OCI-LY1 (cell line): ENCODE data around the gene ST8SIA6.

Experiments
- H2AFZ ChIP-seq: fragments of 200-600 bp; sonication (generic), shearing (Covaris generic); 2 replicates; pipeline ENCODE4 v1.6.0; 2014; ENCODE audit warnings: antibody characterized with exemption, mild to moderate bottlenecking, low read length
- H3F3A ChIP-seq: fragments of 200-600 bp; sonication (generic), shearing (Covaris generic); 2 replicates; pipeline ENCODE4 v1.6.0; 2014; ENCODE audit warnings: mild to moderate bottlenecking, antibody characterized with exemption, low read length, moderate library complexity; ENCODE audit not compliant: insufficient read depth
- H3K27ac ChIP-seq: fragments of 200-600 bp; sonication (generic); 2 replicates; pipeline ENCODE4 v1.5.1; 2014; ENCODE audit warnings: low read length, mixed run types, mild to moderate bottlenecking, low read depth; ENCODE audit not compliant: poor library complexity, severe bottlenecking
- H3K27me3 ChIP-seq: fragments of 200-600 bp; sonication (generic); 2 replicates; pipeline ENCODE4 v1.6.0; 2014; ENCODE audit warnings: antibody characterized with exemption, mild to moderate bottlenecking, low read length, moderate library complexity; ENCODE audit not compliant: insufficient read depth
- H3K36me3 ChIP-seq: fragments of 200-600 bp; sonication (generic); 2 replicates; pipeline ENCODE4 v1.6.1; 2014; ENCODE audit warnings: mild to moderate bottlenecking, antibody characterized with exemption, low read length, moderate library complexity, mixed read lengths; ENCODE audit not compliant: insufficient read depth
- H3K4me1 ChIP-seq: fragments of 200-600 bp; sonication (generic); 2 replicates; pipeline ENCODE4 v1.5.1; 2014; ENCODE audit warnings: mild to moderate bottlenecking, low read length, moderate library complexity; ENCODE audit not compliant: insufficient read depth, severe bottlenecking
- H3K4me2 ChIP-seq: fragments of 200-600 bp; sonication (generic), shearing (Covaris generic); 2 replicates; pipeline ENCODE4 v1.6.1; 2014; ENCODE audit warnings: low read length
- H3K4me3 ChIP-seq: fragments of 200-600 bp; sonication (generic); 2 replicates; pipeline ENCODE4 v1.5.1; 2014; ENCODE audit warnings: low read length, low read depth, mild to moderate bottlenecking, mixed read lengths; ENCODE audit not compliant: poor library complexity, severe bottlenecking
- H3K79me2 ChIP-seq: fragments of 200-600 bp; shearing (Covaris generic); 2 replicates; pipeline ENCODE4 v1.6.1; 2016; ENCODE audit warnings: mixed run types, low read length, mixed read lengths; ENCODE audit not compliant: insufficient read depth
- H3K9ac ChIP-seq: fragments of 200-600 bp; sonication (generic), shearing (Covaris generic); 2 replicates; pipeline ENCODE4 v1.6.1; 2014; ENCODE audit warnings: mild to moderate bottlenecking, low read length, mixed read lengths
- H3K9me2 ChIP-seq: fragments of 200-600 bp; sonication (generic), shearing (Covaris generic); 2 replicates; pipeline ENCODE4 v1.6.1; 2014; ENCODE audit warnings: low read depth, mild to moderate bottlenecking, low read length, mixed read lengths
- H3K9me3 ChIP-seq: fragments of 200-600 bp; shearing (Covaris generic); 2 replicates; pipeline ENCODE4 v1.6.1; 2014; ENCODE audit warnings: low read length, mixed read lengths
- H4K20me1 ChIP-seq: fragments of 200-600 bp; sonication (generic), shearing (Covaris generic); 2 replicates; pipeline ENCODE4 v1.6.0; 2016; ENCODE audit warnings: mild to moderate bottlenecking, low read length; ENCODE audit not compliant: insufficient read depth
- CTCF ChIP-seq: fragments of 200-600 bp; sonication (generic), shearing (Covaris generic); IDR thresholded peaks from 2 replicates; pipeline ENCODE4 v1.5.1; 2017; ENCODE audit warnings: mild to moderate bottlenecking, antibody characterized with exemption, low read length, moderate library complexity, mixed read lengths
- EZH2 ChIP-seq: fragments of 200-600 bp; sonication (generic), shearing (Covaris generic); IDR thresholded peaks from 2 replicates; pipeline ENCODE4 v1.8.0; 2017; ENCODE audit warnings: borderline replicate concordance, mixed run types, mild to moderate bottlenecking, antibody characterized with exemption, low read length, moderate library complexity, mixed read lengths

The ST8SIA6 gene

GRCh38 chr10:17375936-17376584 is 78.3 kb downstream of the ST8SIA6 start:
- Histone ChIP-seq H3K9me2 (no peaks in the 10 kb centered on the region), H3K27me3 (no peaks in the 10 kb centered on the region), H2AFZ (no peak overlapping the region), H3K79me2 (no peaks in the 10 kb centered on the region), H3F3A (no peaks in the 10 kb centered on the region), H3K4me1 (no peaks in the 10 kb centered on the region), H3K36me3 (no peaks in the 10 kb centered on the region), H3K9me3 (no peaks in the 10 kb centered on the region), H3K4me2 (no peak overlapping the region), H4K20me1 (no peaks in the 10 kb centered on the region), H3K4me3 (no peak overlapping the region), H3K9ac (no peak overlapping the region), H3K27ac (no peak overlapping the region)
- TF ChIP-seq CTCF: peak; percentile 91
- no peak for TF ChIP-seq EZH2

- H4K20me1 ChIP-seq: no peaks in the 10 kb centered on the region
- no peak overlapping the region for H3K9ac ChIP-seq
- H3K79me2 ChIP-seq: no peaks in the 10 kb centered on the region
- no peak overlapping the region for H2AFZ ChIP-seq
- H3K4me2 ChIP-seq: no peak overlapping the region
- H3K27ac ChIP-seq: no peak overlapping the region
- no peaks in the 10 kb centered on the region for H3K9me3 ChIP-seq
- TF ChIP-seq EZH2 (no peak), CTCF (no peak)
- no peaks in the 10 kb centered on the region for H3F3A ChIP-seq
- no peaks in the 10 kb centered on the region for H3K9me2 ChIP-seq
- H3K27me3 ChIP-seq: no peaks in the 10 kb centered on the region
- no peaks in the 10 kb centered on the region for H3K36me3 ChIP-seq
- no peak overlapping the region for H3K4me3 ChIP-seq
- H3K4me1 ChIP-seq: no peaks in the 10 kb centered on the region
Observed at GRCh38 chr10:17368708-17369272, 85.6 kb downstream of the ST8SIA6 start.

- H3F3A ChIP-seq: no peaks in the 10 kb centered on the region
- H3K9me2 ChIP-seq: no peaks in the 10 kb centered on the region
- no peaks in the 10 kb centered on the region for H4K20me1 ChIP-seq
- no peak overlapping the region for H3K9ac ChIP-seq
- no peak overlapping the region for H2AFZ ChIP-seq
- TF ChIP-seq CTCF (no peak), EZH2 (no peak)
- no peaks in the 10 kb centered on the region for H3K4me1 ChIP-seq
- no peaks in the 10 kb centered on the region for H3K9me3 ChIP-seq
- H3K4me3 ChIP-seq: no peak overlapping the region
- no peak overlapping the region for H3K27ac ChIP-seq
- no peak overlapping the region for H3K4me2 ChIP-seq
- H3K79me2 ChIP-seq: no peaks in the 10 kb centered on the region
- no peaks in the 10 kb centered on the region for H3K27me3 ChIP-seq
- H3K36me3 ChIP-seq: no peaks in the 10 kb centered on the region
Observed at GRCh38 chr10:17366705-17367104, 87.7 kb downstream of the ST8SIA6 start.
